A549 (cell line): ENCODE data around the gene CMC2. TPM values are rescaled to one million over a fixed set of nuclear protein-coding genes. Genes with fewer than 3 reads are reported as not detected.

ENCODE experiments used
- ATAC-seq, 2 experiments: fragments of 200-7000 bp in 1 of 2; fragments of >200 bp in 1 of 2; cut with Nextera tagmentation in 1 of 2; cut with Tn5 transposase in 1 of 2; 3 replicates each; pipeline versions ENCODE4 v1.8.0 to v1.9.1; 2018 to 2020; ENCODE audit warnings: mild to moderate bottlenecking in 1 of 2, moderate library complexity in 1 of 2
- CTCF ChIA-PET: fragments of 300-600 bp; sonication (Branson Sonifier 250); formaldehyde crosslinking; extraction: SDS; loops from one replicate; lab custom pipeline; 2021; ENCODE audit warnings: antibody characterized with exemption, inconsistent platforms; lab: Yijun Ruan, JAX
- POLR2A ChIA-PET: fragments of 350-600 bp; formaldehyde crosslinking; extraction: SDS; loops from one replicate; lab custom pipeline; 2021; ENCODE audit warnings: antibody characterized with exemption, inconsistent platforms; lab: Yijun Ruan, JAX
- DNase-seq, 2 experiments: peaks; one replicate each; pipeline versions ENCODE4 v3.0.0 to v3.0.0-alpha.2; 2011 to 2016; ENCODE audit warnings: low read depth in 1 of 2, low spot score in 1 of 2
- FAIRE-seq: peaks from 2 replicates; lab custom pipeline; 2011; peaks lifted over from hg19 to GRCh38; lab: Jason Lieb, UNC
- H3K27ac ChIP-seq, 2 experiments: fragments of >200 bp; sonication (Bioruptor Twin); formaldehyde crosslinking; 3 replicates each; pipeline ENCODE4 v1.5.1; 2016 to 2017
- H3K4me1 ChIP-seq: fragments of >200 bp; sonication (Bioruptor Twin); formaldehyde crosslinking; 3 replicates; pipeline ENCODE4 v1.6.1; 2016
- H3K4me2 ChIP-seq: fragments of >200 bp; sonication (Bioruptor Twin); formaldehyde crosslinking; 3 replicates; pipeline ENCODE4 v1.6.1; 2016
- H3K4me3 ChIP-seq: fragments of >200 bp; sonication (Bioruptor Twin); formaldehyde crosslinking; 3 replicates; pipeline ENCODE4 v1.5.1; 2016
- H3K9me3 ChIP-seq: fragments of >200 bp; sonication (Bioruptor Twin); formaldehyde crosslinking; 3 replicates; pipeline ENCODE4 v1.6.1; 2016
- CBX8 ChIP-seq: fragments of 200-600 bp; sonication (generic); IDR thresholded peaks from 2 replicates; pipeline ENCODE4 v1.6.1; 2016
- CEBPB ChIP-seq, 2 experiments: fragments of >200 bp in 1 of 2; sonication (Bioruptor Twin) in 1 of 2; formaldehyde crosslinking in 1 of 2; IDR thresholded peaks; 2 replicates each; pipeline ENCODE4 v1.6.1; 2012 to 2016
- EHMT2 ChIP-seq: fragments of 200-600 bp; sonication (generic); IDR thresholded peaks from 2 replicates; pipeline ENCODE4 v1.6.1; 2016; ENCODE audit warnings: antibody characterized with exemption, low read depth, mild to moderate bottlenecking, moderate library complexity
- ESRRA ChIP-seq: fragments of 150-350 bp; IDR thresholded peaks from 2 replicates; pipeline ENCODE4 v1.6.1; 2014; ENCODE audit warnings: mild to moderate bottlenecking, low read length, borderline replicate concordance
- GATA3 ChIP-seq: IDR thresholded peaks from 2 replicates; pipeline ENCODE4 v1.6.1; 2012; ENCODE audit warnings: borderline replicate concordance
- HOXB5 ChIP-seq: fragments of 250-450 bp; sonication (Bioruptor Pico); IDR thresholded peaks from 2 replicates; pipeline ENCODE4 v1.5.0; 2020; ENCODE audit warnings: mild to moderate bottlenecking, moderate library complexity
- JUN ChIP-seq, 2 experiments: fragments of >200 bp; sonication (Bioruptor Twin); formaldehyde crosslinking; IDR thresholded peaks; 2 replicates in 1 of 2; 3 replicates in 1 of 2; pipeline ENCODE4 v1.6.1; 2016 to 2017
- KDM1A ChIP-seq: fragments of 200-600 bp; sonication (generic); IDR thresholded peaks from 2 replicates; pipeline ENCODE4 v1.6.1; 2016; ENCODE audit warnings: low read depth, mild to moderate bottlenecking
- KDM5A ChIP-seq: fragments of 200-600 bp; sonication (generic); IDR thresholded peaks from 2 replicates; pipeline ENCODE4 v1.6.1; 2016; ENCODE audit warnings: antibody characterized with exemption, mild to moderate bottlenecking
- RFX5 ChIP-seq: fragments of 450-650 bp; IDR thresholded peaks from 2 replicates; pipeline ENCODE4 v1.7.1; 2014; ENCODE audit warnings: antibody characterized with exemption, mild to moderate bottlenecking, moderate library complexity
- TFCP2L1 ChIP-seq: fragments of 250-450 bp; sonication (Bioruptor Pico); IDR thresholded peaks from 2 replicates; pipeline ENCODE4 v1.5.0; 2021; ENCODE audit warnings: mild to moderate bottlenecking
- ZFP36 ChIP-seq: fragments of 450-650 bp; IDR thresholded peaks from 2 replicates; pipeline ENCODE4 v1.6.1; 2014; ENCODE audit warnings: borderline replicate concordance; ENCODE audit not compliant: partially characterized antibody
- WGBS: methylation state at CpG from one replicate; pipeline ENCODE4 v1.1.6; 2017; ENCODE audit errors: missing lambda C conversion rate; 5-methylcytosine and 5-hydroxymethylcytosine counted together
- polyA plus RNA-seq, 4 experiments: library from polyadenylated mRNA; depleted of rRNA in 3 of 4; stranded (reverse); fragments of >200 nt; fragmentation: RNase III in 1 of 4; extraction: RNeasy Plus Mini Kit Qiagen cat#74134 plus additional on column Dnase treatment in 1 of 4; gene quantifications; 2 replicates in 3 of 4; 3 replicates in 1 of 4; pipeline ENCODE4 v1.2.3, GENCODE V29; 2011 to 2017
- TF ChIP-seq, protein P1 (sequence below): fragments of 250-450 bp; sonication (Bioruptor Pico); IDR thresholded peaks from 2 replicates; pipeline ENCODE4 v1.5.0; 2021; ENCODE audit warnings: mild to moderate bottlenecking, moderate library complexity, borderline replicate concordance
- TF ChIP-seq, protein P2 (sequence below): fragments of 150-350 bp; IDR thresholded peaks from 2 replicates; pipeline ENCODE4 v1.6.1; 2014; ENCODE audit warnings: low read depth, mild to moderate bottlenecking, low read length
- TF ChIP-seq, protein P3 (sequence below): fragments of 450-650 bp; IDR thresholded peaks from 2 replicates; pipeline ENCODE4 v1.6.1; 2014; ENCODE audit warnings: antibody characterized with exemption
- TF ChIP-seq, protein P4 (sequence below): IDR thresholded peaks from 2 replicates; pipeline ENCODE4 v1.6.1; 2012
- TF ChIP-seq, protein P5 (sequence below): fragments of >200 bp; sonication (Bioruptor Twin); formaldehyde crosslinking; IDR thresholded peaks from 2 replicates; pipeline ENCODE4 v1.6.1; 2016
- TF ChIP-seq, protein P6 (sequence below): IDR thresholded peaks from 2 replicates; pipeline ENCODE4 v1.6.1; 2012
- TF ChIP-seq, protein P7 (sequence below): IDR thresholded peaks from 2 replicates; pipeline ENCODE4 v1.6.1; 2012; ENCODE audit warnings: low read depth, borderline replicate concordance
- TF ChIP-seq, protein P8 (sequence below): fragments of 250-450 bp; sonication (Bioruptor Pico); IDR thresholded peaks from 2 replicates; pipeline ENCODE4 v1.5.0; 2020; ENCODE audit warnings: low read depth, mild to moderate bottlenecking, moderate library complexity

CMC2 gene
- polyA plus RNA-seq, 2 of the 4 experiments (the other 2 are of a cell fraction): 143 to 207 TPM

DNA sequence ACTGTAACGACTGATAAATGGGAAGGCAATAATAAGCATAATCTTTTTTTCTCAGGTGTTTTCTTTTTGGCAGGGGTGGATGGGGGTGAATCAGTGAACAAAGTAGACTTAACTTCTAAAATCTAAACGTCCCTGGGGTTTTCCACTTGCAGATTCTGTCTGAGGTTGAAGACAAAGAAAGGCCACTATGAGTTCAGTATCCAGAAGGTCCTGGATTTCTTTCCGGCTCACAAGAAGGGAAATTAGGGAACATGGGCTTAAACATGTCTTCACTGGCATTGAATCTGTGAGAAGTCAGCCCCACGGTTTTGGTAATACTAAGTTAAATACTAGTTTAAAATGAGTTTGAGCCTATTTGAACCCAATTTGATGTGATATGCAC lies 67.8 kb downstream of the CMC2 start:
- no peak overlapping the region for H3K4me2 ChIP-seq
- ATAC-seq (no peak), DNase-seq (no peak), FAIRE-seq (no peak)
- H3K9me3 ChIP-seq: no peaks in the 10 kb centered on the region
- CTCF ChIA-PET: no interaction called here
- TF ChIP-seq RFX5: no peak
- TF ChIP-seq, protein P1, sequence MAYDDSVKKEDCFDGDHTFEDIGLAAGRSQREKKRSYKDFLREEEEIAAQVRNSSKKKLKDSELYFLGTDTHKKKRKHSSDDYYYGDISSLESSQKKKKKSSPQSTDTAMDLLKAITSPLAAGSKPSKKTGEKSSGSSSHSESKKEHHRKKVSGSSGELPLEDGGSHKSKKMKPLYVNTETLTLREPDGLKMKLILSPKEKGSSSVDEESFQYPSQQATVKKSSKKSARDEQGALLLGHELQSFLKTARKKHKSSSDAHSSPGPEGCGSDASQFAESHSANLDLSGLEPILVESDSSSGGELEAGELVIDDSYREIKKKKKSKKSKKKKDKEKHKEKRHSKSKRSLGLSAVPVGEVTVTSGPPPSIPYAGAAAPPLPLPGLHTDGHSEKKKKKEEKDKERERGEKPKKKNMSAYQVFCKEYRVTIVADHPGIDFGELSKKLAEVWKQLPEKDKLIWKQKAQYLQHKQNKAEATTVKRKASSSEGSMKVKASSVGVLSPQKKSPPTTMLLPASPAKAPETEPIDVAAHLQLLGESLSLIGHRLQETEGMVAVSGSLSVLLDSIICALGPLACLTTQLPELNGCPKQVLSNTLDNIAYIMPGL (CRISPR knock-in tag): no peak
- no peak for TF ChIP-seq CBX8
- TF ChIP-seq, protein P2, sequence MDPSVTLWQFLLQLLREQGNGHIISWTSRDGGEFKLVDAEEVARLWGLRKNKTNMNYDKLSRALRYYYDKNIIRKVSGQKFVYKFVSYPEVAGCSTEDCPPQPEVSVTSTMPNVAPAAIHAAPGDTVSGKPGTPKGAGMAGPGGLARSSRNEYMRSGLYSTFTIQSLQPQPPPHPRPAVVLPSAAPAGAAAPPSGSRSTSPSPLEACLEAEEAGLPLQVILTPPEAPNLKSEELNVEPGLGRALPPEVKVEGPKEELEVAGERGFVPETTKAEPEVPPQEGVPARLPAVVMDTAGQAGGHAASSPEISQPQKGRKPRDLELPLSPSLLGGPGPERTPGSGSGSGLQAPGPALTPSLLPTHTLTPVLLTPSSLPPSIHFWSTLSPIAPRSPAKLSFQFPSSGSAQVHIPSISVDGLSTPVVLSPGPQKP: no peak
- TF ChIP-seq HOXB5 (CRISPR knock-in tag): no peak
- no peaks in the 10 kb centered on the region for H3K4me1 ChIP-seq
- no peak overlapping the region for H3K27ac ChIP-seq
- 59% methylated on average over 4 of the region's 4 CpGs for WGBS
- POLR2A ChIA-PET: no interaction called here
- no peak overlapping the region for H3K4me3 ChIP-seq

DNA sequence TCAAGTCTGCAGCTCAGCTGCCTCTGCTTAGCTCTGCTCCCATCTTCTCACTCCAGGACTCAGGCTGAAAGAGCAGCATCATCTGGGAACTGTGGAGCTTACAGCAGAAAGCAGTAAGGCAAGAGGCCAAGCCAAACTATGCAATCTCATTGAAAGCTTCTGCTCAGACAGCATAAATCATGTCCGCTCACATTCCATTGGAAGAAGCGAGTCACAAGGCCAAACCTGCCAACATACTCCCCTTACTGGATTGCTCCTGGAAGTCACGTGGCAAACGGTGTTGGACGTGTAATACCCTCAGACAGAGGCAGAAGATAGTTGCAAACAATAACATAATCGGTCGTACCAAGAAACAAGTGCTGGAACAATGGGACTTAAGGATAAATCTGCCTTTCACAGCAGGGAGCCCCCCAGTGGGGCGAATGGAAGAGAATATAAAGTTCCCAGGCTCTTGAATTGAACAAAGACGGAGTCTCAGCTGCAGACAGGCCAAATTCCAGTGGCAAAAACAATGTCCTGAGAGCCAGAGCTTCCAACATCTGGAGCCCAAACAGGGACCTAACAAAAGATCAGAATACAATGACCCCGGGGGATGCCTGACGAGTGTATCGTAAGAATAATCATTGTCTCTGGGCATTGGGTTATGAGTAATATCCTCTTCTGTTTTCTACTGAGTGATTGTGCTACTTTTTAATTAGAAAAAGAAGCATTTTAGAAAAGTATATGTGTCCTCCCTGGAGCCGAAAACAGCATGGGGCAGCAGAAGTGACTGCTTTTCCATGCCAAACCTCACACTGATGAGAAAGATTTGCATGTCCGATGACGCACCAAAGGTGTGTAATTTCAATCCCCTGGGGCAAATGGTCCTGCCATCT lies 68.4 kb downstream of the CMC2 start:
- CTCF ChIA-PET: no interaction called here
- H3K27ac ChIP-seq: no peak overlapping the region
- TF ChIP-seq, protein P3, sequence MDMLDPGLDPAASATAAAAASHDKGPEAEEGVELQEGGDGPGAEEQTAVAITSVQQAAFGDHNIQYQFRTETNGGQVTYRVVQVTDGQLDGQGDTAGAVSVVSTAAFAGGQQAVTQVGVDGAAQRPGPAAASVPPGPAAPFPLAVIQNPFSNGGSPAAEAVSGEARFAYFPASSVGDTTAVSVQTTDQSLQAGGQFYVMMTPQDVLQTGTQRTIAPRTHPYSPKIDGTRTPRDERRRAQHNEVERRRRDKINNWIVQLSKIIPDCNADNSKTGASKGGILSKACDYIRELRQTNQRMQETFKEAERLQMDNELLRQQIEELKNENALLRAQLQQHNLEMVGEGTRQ: peak; percentile 69
- TF ChIP-seq, protein P4, sequence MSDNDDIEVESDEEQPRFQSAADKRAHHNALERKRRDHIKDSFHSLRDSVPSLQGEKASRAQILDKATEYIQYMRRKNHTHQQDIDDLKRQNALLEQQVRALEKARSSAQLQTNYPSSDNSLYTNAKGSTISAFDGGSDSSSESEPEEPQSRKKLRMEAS: no peak
- TF ChIP-seq, all 56 proteins: peak for 1
- ATAC-seq (peak; percentile 19 to 66; a peak in 3 of 6 replicates), DNase-seq (peak in 1 of 2 experiments; percentile 50), FAIRE-seq (no peak)
- WGBS: 70% methylated on average over 15 of the region's 15 CpGs
- Histone ChIP-seq H3K4me1 (no peaks in the 10 kb centered on the region), H3K9me3 (no peaks in the 10 kb centered on the region), H3K4me3 (no peak overlapping the region), H3K4me2 (no peak overlapping the region)
- POLR2A ChIA-PET: interaction anchor here (0.5 kb wide), 1 partner anchor 60 kb away, joined by 4 read pairs; no protein-coding TSS in a partner anchor

DNA sequence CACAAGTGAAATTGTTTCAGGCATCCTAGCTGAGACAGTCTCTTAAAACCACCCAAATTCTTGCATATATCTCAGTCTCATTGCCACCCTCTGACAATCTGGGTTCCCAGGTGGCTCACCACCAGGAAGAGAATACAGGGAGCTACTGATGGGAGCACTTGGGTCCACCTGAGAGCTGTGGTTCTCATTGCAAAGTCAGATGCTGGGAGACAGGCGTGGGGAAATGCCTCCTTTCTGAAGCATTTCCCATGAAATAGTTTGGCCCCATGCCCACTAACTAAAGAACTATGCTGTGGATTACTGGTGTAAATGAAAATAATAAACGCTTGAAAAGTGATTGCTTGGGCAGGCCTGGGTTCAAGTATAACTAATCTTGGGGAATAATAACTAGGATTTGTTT lies 70.3 kb downstream of the CMC2 start:
- no peak for DNase-seq
- ChIA-PET CTCF (no interaction called here), POLR2A (no interaction called here)
- no peak overlapping the region for H3K4me3 ChIP-seq
- TF ChIP-seq TFCP2L1 (CRISPR knock-in tag) (no peak), CBX8 (no peak), CEBPB (IDR thresholded peaks at IDR 0.05) (no peak), KDM5A (no peak), GATA3 (no peak), ESRRA (no peak), EHMT2 (no peak), ZFP36 (no peak), JUN (IDR thresholded peaks at IDR 0.05) (no peak), KDM1A (no peak)
- TF ChIP-seq, protein P5, sequence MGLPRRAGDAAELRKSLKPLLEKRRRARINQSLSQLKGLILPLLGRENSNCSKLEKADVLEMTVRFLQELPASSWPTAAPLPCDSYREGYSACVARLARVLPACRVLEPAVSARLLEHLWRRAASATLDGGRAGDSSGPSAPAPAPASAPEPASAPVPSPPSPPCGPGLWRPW: no peak
- TF ChIP-seq, protein P6, sequence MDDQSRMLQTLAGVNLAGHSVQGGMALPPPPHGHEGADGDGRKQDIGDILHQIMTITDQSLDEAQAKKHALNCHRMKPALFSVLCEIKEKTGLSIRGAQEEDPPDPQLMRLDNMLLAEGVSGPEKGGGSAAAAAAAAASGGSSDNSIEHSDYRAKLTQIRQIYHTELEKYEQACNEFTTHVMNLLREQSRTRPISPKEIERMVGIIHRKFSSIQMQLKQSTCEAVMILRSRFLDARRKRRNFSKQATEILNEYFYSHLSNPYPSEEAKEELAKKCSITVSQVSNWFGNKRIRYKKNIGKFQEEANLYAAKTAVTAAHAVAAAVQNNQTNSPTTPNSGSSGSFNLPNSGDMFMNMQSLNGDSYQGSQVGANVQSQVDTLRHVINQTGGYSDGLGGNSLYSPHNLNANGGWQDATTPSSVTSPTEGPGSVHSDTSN: no peak
- TF ChIP-seq, protein P7, sequence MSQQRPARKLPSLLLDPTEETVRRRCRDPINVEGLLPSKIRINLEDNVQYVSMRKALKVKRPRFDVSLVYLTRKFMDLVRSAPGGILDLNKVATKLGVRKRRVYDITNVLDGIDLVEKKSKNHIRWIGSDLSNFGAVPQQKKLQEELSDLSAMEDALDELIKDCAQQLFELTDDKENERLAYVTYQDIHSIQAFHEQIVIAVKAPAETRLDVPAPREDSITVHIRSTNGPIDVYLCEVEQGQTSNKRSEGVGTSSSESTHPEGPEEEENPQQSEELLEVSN: no peak
- TF ChIP-seq, protein P8, sequence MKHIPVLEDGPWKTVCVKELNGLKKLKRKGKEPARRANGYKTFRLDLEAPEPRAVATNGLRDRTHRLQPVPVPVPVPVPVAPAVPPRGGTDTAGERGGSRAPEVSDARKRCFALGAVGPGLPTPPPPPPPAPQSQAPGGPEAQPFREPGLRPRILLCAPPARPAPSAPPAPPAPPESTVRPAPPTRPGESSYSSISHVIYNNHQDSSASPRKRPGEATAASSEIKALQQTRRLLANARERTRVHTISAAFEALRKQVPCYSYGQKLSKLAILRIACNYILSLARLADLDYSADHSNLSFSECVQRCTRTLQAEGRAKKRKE (CRISPR knock-in tag): no peak
- no peaks in the 10 kb centered on the region for H3K9me3 ChIP-seq
- no peak for FAIRE-seq
- H3K4me2 ChIP-seq: no peak overlapping the region
- peaks cover 6% of the 10 kb centered on the region; the same call in 2 of the 3 replicates for H3K4me1 ChIP-seq
- WGBS: 72% methylated on average over 2 of the region's 2 CpGs
- no peak for ATAC-seq
- no peak overlapping the region for H3K27ac ChIP-seq
